GM23338 (cell line): ENCODE results near the gene FOXP4. TPM values are rescaled to one million over a fixed set of nuclear protein-coding genes. Genes with fewer than 3 reads are reported as not detected.

ENCODE experiments used
- microRNA-seq: library from miRNA; unstranded; fragments of <30 nt; microRNA quantifications from one replicate; pipeline ENCODE4, GENCODE V29; 2017
- polyA plus RNA-seq: library from polyadenylated mRNA; unstranded; fragments of >200 nt; fragmentation: Nextera tagmentation; extraction: Ambion mirVana; gene quantifications from 2 replicates; pipeline ENCODE4 v1.2.1, GENCODE V29; 2016
- small RNA-seq: library from RNA; depleted of rRNA; stranded (forward); fragments of <200 nt; gene quantifications from one replicate; pipeline ENCODE3, GENCODE V24; 2014; ENCODE audit warnings: low replicate concordance
- total RNA-seq: library from RNA; depleted of rRNA; stranded (reverse); fragments of >200 nt; shearing (Covaris generic); gene quantifications from 2 replicates; pipeline ENCODE4 v1.2.3, GENCODE V29; 2014; rRNA removed

The FOXP4 gene
- total and polyA plus RNA-seq, 2 experiments from 2014 or later = 5.1 to 13.5 TPM

Small RNA genes within 50 kb of the gene (microRNA-seq; reads per million reads assigned to microRNA genes)
- gene MIR4641 = not detected

Small RNA genes within 50 kb of the gene (small RNA-seq; reads per million reads assigned to genes)
- not detected for gene MIR4641

Other genes with a start within 250 kb of the FOXP4 start
- not detected in 2 replicates for gene NCR2, start 210.8 kb upstream of the FOXP4 start, total RNA-seq
- not detected in 2 replicates for gene NCR2, start 210.8 kb upstream of the FOXP4 start, polyA plus RNA-seq
- 41.5 and 51.4 TPM in 2 replicates for gene MDFI, start 92.1 kb downstream of the FOXP4 start, total RNA-seq
- gene MDFI, start 92.1 kb downstream of the FOXP4 start, polyA plus RNA-seq = 2.8 and 3.4 TPM in 2 replicates
- gene TFEB, start 189.2 kb downstream of the FOXP4 start, total RNA-seq = 1.7 and 4.3 TPM in 2 replicates
- gene TFEB, start 189.2 kb downstream of the FOXP4 start, polyA plus RNA-seq = 1.1 and 1.3 TPM in 2 replicates
- gene PGC, start 201.0 kb downstream of the FOXP4 start, total RNA-seq = not detected in 2 replicates
- gene PGC, start 201.0 kb downstream of the FOXP4 start, polyA plus RNA-seq = not detected in 2 replicates
- gene FRS3, start 233.5 kb downstream of the FOXP4 start, total RNA-seq = 3.3 and 4.9 TPM in 2 replicates
- 1.3 and 2.0 TPM in 2 replicates for gene FRS3, start 233.5 kb downstream of the FOXP4 start, polyA plus RNA-seq
- gene PRICKLE4, start 234.4 kb downstream of the FOXP4 start, total RNA-seq = 0.66 and 0.89 TPM in 2 replicates
- 0.42 and 0.48 TPM in 2 replicates for gene PRICKLE4, start 234.4 kb downstream of the FOXP4 start, polyA plus RNA-seq
- gene TOMM6, start 241.3 kb downstream of the FOXP4 start, total RNA-seq = 180 and 195 TPM in 2 replicates
- gene TOMM6, start 241.3 kb downstream of the FOXP4 start, polyA plus RNA-seq = 357 and 372 TPM in 2 replicates